GM12891 (cell line): Measurements from ENCODE around the gene PDZRN3.

Experiments
- PAX5 ChIP-seq: IDR thresholded peaks from 2 replicates; pipeline ENCODE4 v1.6.1; 2011; ENCODE audit warnings: low read length, moderate library complexity, mild to moderate bottlenecking; ENCODE audit not compliant: insufficient read depth, severe bottlenecking
- POLR2A ChIP-seq: IDR thresholded peaks from 2 replicates; pipeline ENCODE4 v1.6.1; 2011; ENCODE audit warnings: low read depth, low read length, control low read depth
- POLR2AphosphoS5 ChIP-seq: IDR thresholded peaks from 2 replicates; pipeline ENCODE4 v1.6.1; 2011; ENCODE audit warnings: low read depth, low read length, control low read depth
- TAF1 ChIP-seq: IDR thresholded peaks from 2 replicates; pipeline ENCODE4 v1.6.1; 2011; ENCODE audit warnings: low read depth, low read length, control low read depth

- TF ChIP-seq POLR2AphosphoS5, result no peak
- no peak for TF ChIP-seq POLR2A
- TF ChIP-seq PAX5, result no peak
- no peak for TF ChIP-seq TAF1
These were observed 271.0 kb downstream of the PDZRN3 start for GRCh38 chr3:73353649-73354217.
